ENCODE measurements around the gene REN.

DNA sequence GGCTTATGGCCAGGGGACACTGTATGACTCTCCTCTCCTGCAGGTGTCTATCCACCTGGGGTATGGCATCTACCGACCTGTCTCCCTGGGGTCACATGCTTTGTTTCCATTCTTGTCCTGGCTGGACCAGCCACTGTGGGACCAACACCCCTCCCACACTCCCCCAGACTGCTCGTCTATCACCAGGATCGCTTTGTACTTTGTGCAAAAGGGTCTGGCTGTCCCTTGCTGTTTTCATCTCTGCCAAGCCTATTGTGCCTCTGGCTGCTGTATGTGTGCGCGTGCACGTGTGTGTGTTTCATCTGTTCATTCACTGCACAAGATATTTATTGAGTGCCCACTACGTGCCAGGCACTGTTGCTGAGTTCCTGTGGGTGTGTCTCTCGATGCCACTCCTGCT is 39.8 kb downstream of the REN start:
- TF ChIP-seq EZH2phosphoT487 (IDR thresholded peaks at IDR 0.05; ENCODE audit: insufficient read depth, low read depth) (no peak), EZH2 (IDR thresholded peaks at IDR 0.05; ENCODE audit: insufficient read depth, poor library complexity, severe bottlenecking) (no peak)

All from GM23248 (cell line).